ENCODE data around the gene OR2F2. TPM values are rescaled to one million over a fixed set of nuclear protein-coding genes. Genes with fewer than 3 reads are reported as not detected.

OR2F2 gene
- not detected in 2 replicates for total RNA-seq

- Histone ChIP-seq H3K27me3 (ENCODE audit: insufficient read depth, low read length) (no peaks in the 10 kb centered on the region), H3K9me3 (ENCODE audit: low read depth, low read length) (no peaks in the 10 kb centered on the region), H3K27ac (ENCODE audit: low read depth, low read length) (peak within 1 kb of the TSS; percentile 85), H4K20me1 (ENCODE audit: insufficient read depth, low read length) (no peaks in the 10 kb centered on the region), H3K4me3 (ENCODE audit: insufficient read depth, low read length) (peak within 1 kb of the TSS; percentile 18), H3K79me2 (ENCODE audit: insufficient read depth, low read length) (no peaks in the 10 kb centered on the region), H2AFZ (ENCODE audit: low read length) (peak within 1 kb of the TSS; percentile 52), H3K4me2 (ENCODE audit: insufficient read depth, low read length) (peak within 1 kb of the TSS; percentile 65), H3K4me1 (ENCODE audit: insufficient read depth, low read length) (peaks cover 29% of the 10 kb centered on the region), H3K36me3 (ENCODE audit: insufficient read depth, low read length) (no peaks in the 10 kb centered on the region)
- no peak for TF ChIP-seq CTCF (IDR thresholded peaks at IDR 0.05; ENCODE audit: extremely low read depth, low read depth, low read length)
- DNase-seq (ENCODE audit: insufficient read length, low spot score, missing footprints) = peak; percentile 75
Observed at GRCh38 chr7:143934526-143935325, at the start of gene OR2F2. TSS of gene OR2F2 (plus strand) at chr7:143935233. CDS start at chr7:143935233, 0 bp downstream.

GRCh38 chr7:143885951-143886350 is 49.1 kb upstream of the OR2F2 start:
- Histone ChIP-seq H3K79me2 (ENCODE audit: insufficient read depth, low read length) (peaks cover 56% of the 10 kb centered on the region), H2AFZ (ENCODE audit: low read length) (no peak overlapping the region), H3K4me3 (ENCODE audit: insufficient read depth, low read length) (no peak overlapping the region), H3K27me3 (ENCODE audit: insufficient read depth, low read length) (no peaks in the 10 kb centered on the region), H3K4me1 (ENCODE audit: insufficient read depth, low read length) (peaks cover 25% of the 10 kb centered on the region), H3K27ac (ENCODE audit: low read depth, low read length) (no peak overlapping the region), H3K9me3 (ENCODE audit: low read depth, low read length) (no peaks in the 10 kb centered on the region), H4K20me1 (ENCODE audit: insufficient read depth, low read length) (peaks cover 13% of the 10 kb centered on the region), H3K4me2 (ENCODE audit: insufficient read depth, low read length) (peak overlapping the region; percentile 82), H3K36me3 (ENCODE audit: insufficient read depth, low read length) (no peaks in the 10 kb centered on the region)
- no peak for TF ChIP-seq CTCF (IDR thresholded peaks at IDR 0.05; ENCODE audit: extremely low read depth, low read depth, low read length)
- no peak for DNase-seq (ENCODE audit: insufficient read length, low spot score, missing footprints)

- H3K9me3 ChIP-seq (ENCODE audit: low read depth, low read length) = no peaks in the 10 kb centered on the region
- H3K4me2 ChIP-seq (ENCODE audit: insufficient read depth, low read length) = no peak overlapping the region
- peaks cover 14% of the 10 kb centered on the region for H4K20me1 ChIP-seq (ENCODE audit: insufficient read depth, low read length)
- TF ChIP-seq CTCF (IDR thresholded peaks at IDR 0.05; ENCODE audit: extremely low read depth, low read depth, low read length) = no peak
- no peaks in the 10 kb centered on the region for H3K27me3 ChIP-seq (ENCODE audit: insufficient read depth, low read length)
- no peaks in the 10 kb centered on the region for H3K36me3 ChIP-seq (ENCODE audit: insufficient read depth, low read length)
- H3K4me3 ChIP-seq (ENCODE audit: insufficient read depth, low read length) = no peak overlapping the region
- no peak overlapping the region for H2AFZ ChIP-seq (ENCODE audit: low read length)
- H3K4me1 ChIP-seq (ENCODE audit: insufficient read depth, low read length) = peaks cover 22% of the 10 kb centered on the region
- H3K79me2 ChIP-seq (ENCODE audit: insufficient read depth, low read length) = peaks cover 58% of the 10 kb centered on the region
- no peak overlapping the region for H3K27ac ChIP-seq (ENCODE audit: low read depth, low read length)
- no peak for DNase-seq (ENCODE audit: insufficient read length, low spot score, missing footprints)
Observed at GRCh38 chr7:143886826-143887477, 48.1 kb upstream of the OR2F2 start.

GRCh38 chr7:143889068-143889467 is 46.0 kb upstream of the OR2F2 start:
- Histone ChIP-seq H3K9me3 (ENCODE audit: low read depth, low read length) (no peaks in the 10 kb centered on the region), H3K4me2 (ENCODE audit: insufficient read depth, low read length) (no peak overlapping the region), H3K27ac (ENCODE audit: low read depth, low read length) (no peak overlapping the region), H3K27me3 (ENCODE audit: insufficient read depth, low read length) (no peaks in the 10 kb centered on the region), H3K4me1 (ENCODE audit: insufficient read depth, low read length) (peaks cover 11% of the 10 kb centered on the region), H3K36me3 (ENCODE audit: insufficient read depth, low read length) (no peaks in the 10 kb centered on the region), H4K20me1 (ENCODE audit: insufficient read depth, low read length) (peaks cover 22% of the 10 kb centered on the region), H2AFZ (ENCODE audit: low read length) (no peak overlapping the region), H3K79me2 (ENCODE audit: insufficient read depth, low read length) (peaks cover 52% of the 10 kb centered on the region), H3K4me3 (ENCODE audit: insufficient read depth, low read length) (no peak overlapping the region)
- no peak for DNase-seq (ENCODE audit: insufficient read length, low spot score, missing footprints)
- no peak for TF ChIP-seq CTCF (IDR thresholded peaks at IDR 0.05; ENCODE audit: extremely low read depth, low read depth, low read length)
